Gastrocnemius medialis (tissue), 4 donors: Measurements from ENCODE around the gene CCDC17.

Experiments used
- POLR2A ChIP-seq, 2 donors: fragments of 450-650 bp; IDR thresholded peaks; one replicate each; pipeline ENCODE4 v1.6.1; 2017; ENCODE audit warnings: antibody characterized with exemption in 2 of 2, mild to moderate bottlenecking in 2 of 2, moderate library complexity in 2 of 2
- TF ChIP-seq, protein P1 (sequence below), 5 experiments: fragments of 450-650 bp in 3 of 5; fragments of 200-600 bp in 2 of 5; sonication (generic) in 2 of 5; IDR thresholded peaks in 4 of 5; conservative IDR thresholded peaks in 1 of 5; 1 replicate in 4 of 5; 2 replicates in 1 of 5; pipeline ENCODE4 v1.5.1; 2016 to 2019; ENCODE audit warnings: antibody characterized with exemption in 5 of 5, mild to moderate bottlenecking in 3 of 5, moderate library complexity in 3 of 5

DNA sequence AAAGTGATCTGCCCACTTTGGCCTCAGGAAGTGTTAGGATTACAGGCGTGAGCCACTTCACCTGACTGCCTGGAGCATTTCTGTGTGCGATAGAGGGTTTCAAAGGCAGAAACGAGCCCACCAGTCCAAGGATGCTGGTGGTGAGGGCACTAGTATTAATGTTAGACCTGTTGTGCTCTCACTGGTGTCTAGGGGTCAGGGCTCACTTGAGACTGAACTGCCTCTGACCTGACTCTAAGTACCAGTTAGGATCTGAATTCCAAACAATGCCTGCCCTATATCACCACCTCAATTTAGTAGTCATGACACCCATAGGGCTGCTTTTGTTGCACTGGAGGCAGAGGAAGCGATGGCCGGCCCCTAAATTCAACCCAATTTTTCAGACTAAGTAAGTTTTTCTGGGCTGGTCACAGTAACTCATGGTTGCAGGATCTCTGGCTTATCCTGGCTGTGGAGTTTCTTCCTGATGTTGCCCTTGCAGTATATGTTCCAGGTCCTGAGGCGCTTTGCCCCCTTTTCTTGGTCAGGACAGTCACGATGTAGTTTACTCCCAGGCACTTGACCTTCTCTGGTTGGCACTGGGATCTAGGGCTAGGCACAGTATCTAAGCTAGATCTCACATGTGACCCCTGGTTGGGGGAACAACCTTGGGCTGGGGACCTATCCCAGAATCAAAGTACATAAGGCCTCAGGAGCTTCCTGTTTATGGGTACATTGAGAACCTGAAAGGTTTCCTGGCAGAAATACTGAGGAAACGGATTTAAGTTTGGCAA is 4.5 kb downstream of the CCDC17 start:
- TF ChIP-seq, protein P1, sequence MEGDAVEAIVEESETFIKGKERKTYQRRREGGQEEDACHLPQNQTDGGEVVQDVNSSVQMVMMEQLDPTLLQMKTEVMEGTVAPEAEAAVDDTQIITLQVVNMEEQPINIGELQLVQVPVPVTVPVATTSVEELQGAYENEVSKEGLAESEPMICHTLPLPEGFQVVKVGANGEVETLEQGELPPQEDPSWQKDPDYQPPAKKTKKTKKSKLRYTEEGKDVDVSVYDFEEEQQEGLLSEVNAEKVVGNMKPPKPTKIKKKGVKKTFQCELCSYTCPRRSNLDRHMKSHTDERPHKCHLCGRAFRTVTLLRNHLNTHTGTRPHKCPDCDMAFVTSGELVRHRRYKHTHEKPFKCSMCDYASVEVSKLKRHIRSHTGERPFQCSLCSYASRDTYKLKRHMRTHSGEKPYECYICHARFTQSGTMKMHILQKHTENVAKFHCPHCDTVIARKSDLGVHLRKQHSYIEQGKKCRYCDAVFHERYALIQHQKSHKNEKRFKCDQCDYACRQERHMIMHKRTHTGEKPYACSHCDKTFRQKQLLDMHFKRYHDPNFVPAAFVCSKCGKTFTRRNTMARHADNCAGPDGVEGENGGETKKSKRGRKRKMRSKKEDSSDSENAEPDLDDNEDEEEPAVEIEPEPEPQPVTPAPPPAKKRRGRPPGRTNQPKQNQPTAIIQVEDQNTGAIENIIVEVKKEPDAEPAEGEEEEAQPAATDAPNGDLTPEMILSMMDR (IDR thresholded peaks at IDR 0.05 in 4 of 5, conservative IDR thresholded peaks at IDR 0.05 in 1 of 5) = no peak
- TF ChIP-seq POLR2A (IDR thresholded peaks at IDR 0.05) = no peak
